GM19238 (cell line): Measurements from ENCODE around the gene SERPINB10.

ENCODE experiments used
- DNase-seq: peaks from one replicate; pipeline ENCODE4 v3.0.0; 2011; ENCODE audit warnings: low spot score; ENCODE audit not compliant: insufficient read length

SERPINB10 gene

GRCh38 chr18:63947051-63947790 is 39.5 kb downstream of the SERPINB10 start:
- DNase-seq: no peak

DNA sequence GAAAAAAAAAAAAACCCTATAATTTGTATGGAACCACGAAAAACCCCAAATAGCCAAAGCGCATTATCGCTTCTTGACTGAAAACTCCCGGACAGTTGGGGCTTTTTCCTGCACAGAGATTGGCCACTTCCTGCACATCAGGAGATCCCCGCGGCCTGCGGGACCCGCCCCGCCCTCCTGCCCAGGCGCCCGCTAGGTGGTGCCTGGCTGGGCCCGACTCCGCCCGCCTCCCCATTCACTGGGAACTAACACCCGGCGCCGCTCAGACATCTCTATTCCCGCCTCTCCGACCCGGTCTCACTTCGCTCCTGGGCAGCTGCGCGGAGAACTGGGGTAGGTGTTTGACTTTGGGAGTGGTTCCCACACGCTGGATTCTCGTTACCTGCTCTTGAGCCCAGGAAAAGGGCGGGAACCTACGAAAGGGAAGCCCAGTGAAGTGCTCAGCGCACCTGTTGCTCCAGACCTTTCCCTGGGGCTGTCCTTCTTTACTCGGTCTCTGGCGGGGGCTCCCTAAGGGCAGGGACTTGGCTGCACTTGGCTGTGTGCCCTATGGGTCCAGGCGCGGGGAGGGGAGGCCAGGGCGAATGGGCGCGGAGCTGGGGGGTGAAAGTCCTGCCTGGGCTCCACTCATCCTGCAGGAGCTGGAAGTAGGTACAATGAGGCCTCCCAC is 41.4 kb downstream of the SERPINB10 start, which contains the start of gene HMSD:
Gene HMSD, plus strand, starts transcription at position 234 of the 670 bp plus-strand sequence. CDS start 4,155 bp downstream, outside the sequence.
- peak; percentile 55 for DNase-seq

DNA sequence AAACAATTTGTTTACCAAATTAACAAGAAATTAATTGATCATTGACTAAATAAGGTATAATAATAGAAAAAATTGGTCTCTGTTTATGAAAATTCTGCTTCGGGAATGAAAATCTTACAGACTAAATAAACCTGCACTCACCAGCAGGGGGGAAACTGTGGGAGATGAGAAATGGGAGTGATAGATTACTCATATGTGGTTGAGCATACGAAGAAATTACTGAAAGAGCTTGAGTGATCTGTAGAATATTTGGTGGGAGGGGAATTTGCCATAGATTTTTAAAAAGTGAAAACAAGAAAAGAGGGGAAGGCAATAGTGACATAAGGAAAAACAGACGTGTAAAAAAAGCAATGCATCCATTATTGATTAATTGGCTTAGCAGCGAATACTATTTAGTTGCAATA is 43.5 kb downstream of the SERPINB10 start:
- DNase-seq: no peak

GRCh38 chr18:63953811-63954210 is 46.1 kb downstream of the SERPINB10 start:
- no peak for DNase-seq

DNA sequence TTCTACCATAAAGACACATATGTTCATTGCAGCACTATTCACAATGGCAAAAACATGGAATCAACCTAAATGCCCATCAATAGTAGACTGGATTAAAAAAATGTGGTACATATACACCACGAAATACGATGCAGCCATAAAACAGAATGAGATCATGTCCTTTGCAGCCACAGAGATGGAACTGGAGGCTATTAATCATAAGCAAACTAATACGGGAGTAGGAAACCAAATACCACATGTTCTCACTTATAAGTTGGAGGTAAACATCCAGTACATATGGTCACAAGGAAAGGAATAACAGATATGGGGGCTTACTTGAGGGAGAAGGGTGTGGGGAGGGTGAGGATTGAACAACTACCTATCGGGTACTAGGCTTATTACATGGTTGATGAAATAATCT is 49.0 kb downstream of the SERPINB10 start:
- no peak for DNase-seq

DNA sequence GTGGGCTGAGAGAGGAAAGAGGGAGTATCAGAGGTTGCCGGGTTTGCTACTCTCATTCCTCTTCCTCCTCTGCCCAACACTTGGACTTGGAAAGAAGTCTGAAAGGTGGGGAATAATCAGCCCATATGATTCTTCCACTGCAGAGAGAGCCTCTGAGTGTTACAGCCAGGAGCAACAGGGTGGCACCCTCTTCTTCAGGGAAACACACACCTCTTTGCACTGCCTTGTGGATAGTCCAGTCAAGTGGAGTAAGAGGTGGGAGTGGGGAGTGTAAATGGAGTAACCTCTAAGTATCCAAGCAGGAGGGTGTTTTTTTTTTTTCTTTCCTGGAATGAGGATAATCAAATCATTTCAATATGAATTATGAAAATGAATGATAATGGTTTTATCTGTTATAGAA is 53.1 kb downstream of the SERPINB10 start:
- DNase-seq: no peak

- no peak for DNase-seq
These were observed 53.8 kb downstream of the SERPINB10 start for GRCh38 chr18:63961435-63961980.

- DNase-seq: no peak
These were observed 54.4 kb downstream of the SERPINB10 start for GRCh38 chr18:63962137-63962536.

DNA sequence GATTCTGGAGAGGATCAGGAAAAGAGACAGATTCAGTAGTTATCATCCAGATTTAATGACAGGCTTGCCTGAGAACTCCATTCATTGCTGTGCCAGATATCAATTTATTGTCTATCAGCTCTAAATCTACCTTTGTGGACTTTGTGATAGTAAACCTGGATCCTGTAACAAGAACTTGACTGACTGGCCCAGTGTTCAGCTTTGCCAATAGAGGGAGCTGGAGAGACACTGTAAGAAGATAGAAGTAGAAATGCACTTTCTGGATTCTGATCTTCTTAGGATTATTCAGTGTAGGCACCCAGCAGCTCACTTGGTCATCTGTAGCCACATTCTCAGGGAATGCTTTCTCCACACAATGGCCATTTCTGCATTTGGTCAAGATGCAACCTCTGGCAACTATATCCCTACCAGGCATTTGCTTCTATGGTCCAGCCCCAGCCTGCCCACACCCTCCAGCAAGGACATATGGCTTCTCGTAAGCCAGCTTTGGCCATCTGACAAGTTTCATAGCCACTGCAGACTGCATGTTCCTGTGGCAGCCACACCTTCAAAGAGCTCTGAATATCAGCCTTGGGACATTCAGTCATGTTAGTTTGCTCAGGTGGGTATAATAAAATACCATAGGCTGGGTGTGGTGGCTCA is 56.0 kb downstream of the SERPINB10 start:
- no peak for DNase-seq

DNA sequence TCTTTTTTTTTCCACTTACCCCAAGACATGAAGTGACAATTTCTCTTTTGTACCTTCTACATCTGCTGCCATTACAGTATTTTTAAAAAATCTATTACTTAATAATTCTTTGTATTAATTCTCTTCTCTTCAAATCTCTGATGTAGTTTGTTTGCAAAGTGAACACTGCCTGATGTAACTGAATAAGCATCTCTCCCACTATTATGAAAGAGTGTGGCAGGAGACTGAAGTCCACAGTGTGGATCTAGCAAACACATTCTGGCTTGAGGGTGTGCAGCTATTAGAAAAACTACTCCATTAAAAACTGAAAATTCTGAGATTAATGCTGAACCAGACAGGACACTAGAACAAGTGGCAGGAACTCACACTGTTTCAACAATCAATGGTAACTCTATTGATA is 57.1 kb downstream of the SERPINB10 start:
- DNase-seq: no peak

DNA sequence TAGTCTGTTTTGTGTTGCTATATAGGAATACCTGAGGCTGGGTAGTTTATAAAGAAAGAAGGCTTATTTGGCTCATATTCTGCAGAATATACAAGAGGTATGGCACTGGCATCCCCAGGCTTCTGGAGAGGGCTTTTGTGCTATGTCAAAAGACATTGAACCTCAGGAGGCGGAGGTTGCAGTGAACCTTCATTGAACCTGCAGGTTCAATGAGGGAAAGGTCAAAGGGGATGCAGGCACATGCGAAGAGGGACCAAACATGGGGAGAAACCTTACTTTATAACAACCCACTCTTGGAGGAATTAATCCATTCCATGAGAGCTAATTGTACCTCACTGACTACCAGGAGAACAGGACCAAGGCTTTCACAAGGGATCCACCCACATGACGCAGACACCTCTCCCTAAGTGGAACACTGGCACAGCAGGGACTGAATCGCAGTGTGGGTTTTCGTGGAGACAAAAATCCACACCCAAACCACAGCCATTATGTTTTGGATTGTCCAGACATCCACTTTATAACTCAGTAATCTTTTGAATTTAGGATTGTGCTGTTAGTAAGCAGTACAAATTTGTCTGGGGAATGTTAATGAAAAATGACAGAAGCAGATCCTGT is 58.1 kb downstream of the SERPINB10 start:
- DNase-seq: no peak

GRCh38 chr18:63969942-63970808 is 62.4 kb downstream of the SERPINB10 start, which contains the start of gene SERPINB8:
Gene SERPINB8, plus strand, starts transcription at chr18:63970081. Its CDS starts 8,228 bp downstream, at chr18:63978309.
- DNase-seq: no peak

GRCh38 chr18:63970809-63971205 is 63.0 kb downstream of the SERPINB10 start:
- no peak for DNase-seq

GRCh38 chr18:63971320-63972001 is 63.7 kb downstream of the SERPINB10 start:
- DNase-seq: no peak

- DNase-seq: no peak
These were observed 64.2 kb downstream of the SERPINB10 start for GRCh38 chr18:63972002-63972376.

DNA sequence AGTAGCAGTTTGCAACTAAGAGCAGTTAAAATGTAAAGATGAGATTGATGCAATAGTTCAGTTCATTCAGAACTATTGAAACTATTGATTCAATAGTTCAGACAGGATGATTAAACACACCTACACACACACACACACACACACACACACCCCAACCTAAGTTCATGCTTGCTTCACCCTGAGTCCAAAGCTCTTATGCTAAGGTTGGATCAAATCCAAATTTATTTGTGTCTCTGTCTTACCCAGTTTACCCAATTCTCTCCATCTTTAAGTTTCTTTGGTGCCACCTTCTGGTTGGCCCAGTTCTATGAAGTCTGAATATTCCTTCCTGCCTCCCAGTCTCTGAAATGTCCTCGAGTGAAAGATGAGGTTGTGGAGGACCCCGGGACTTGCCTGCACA is 67.2 kb downstream of the SERPINB10 start:
- no peak for DNase-seq

- no peak for DNase-seq
These were observed 67.9 kb downstream of the SERPINB10 start for GRCh38 chr18:63975628-63976027.

GRCh38 chr18:63977040-63977439 is 69.3 kb downstream of the SERPINB10 start:
- DNase-seq: no peak

DNA sequence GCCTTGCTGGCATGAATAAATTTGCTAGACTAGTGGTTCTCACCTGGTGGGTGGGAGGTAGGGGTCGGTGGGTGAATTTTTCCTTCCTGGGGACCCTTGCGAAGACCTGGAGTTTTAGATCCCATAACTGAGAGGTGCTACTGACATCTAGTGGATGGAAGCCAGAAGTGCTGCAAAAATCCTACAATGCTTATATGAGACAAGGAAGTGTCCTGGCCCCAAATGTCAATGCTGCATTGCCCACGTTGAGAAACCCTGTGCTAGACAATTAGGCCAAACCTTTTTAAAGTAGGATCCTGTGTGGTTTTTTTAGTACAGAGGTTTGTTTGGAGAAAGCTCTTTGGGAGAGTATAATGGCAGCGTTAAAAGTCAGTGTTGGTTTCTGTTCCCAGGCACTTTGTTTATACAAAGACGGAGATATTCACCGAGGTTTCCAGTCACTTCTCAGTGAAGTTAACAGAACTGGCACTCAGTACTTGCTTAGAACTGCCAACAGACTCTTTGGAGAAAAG is 71.7 kb downstream of the SERPINB10 start:
- DNase-seq: no peak

GRCh38 chr18:63980027-63980426 is 72.3 kb downstream of the SERPINB10 start:
- DNase-seq: no peak
